GM21515 (cell line): ENCODE results near the gene FSTL3.

Experiments
- ATAC-seq: cut with Tn5 transposase; IDR thresholded peaks from one replicate; pipeline ENCODE4 v1.9.1; 2021; ENCODE audit not compliant: unreplicated experiment

FSTL3 gene

DNA sequence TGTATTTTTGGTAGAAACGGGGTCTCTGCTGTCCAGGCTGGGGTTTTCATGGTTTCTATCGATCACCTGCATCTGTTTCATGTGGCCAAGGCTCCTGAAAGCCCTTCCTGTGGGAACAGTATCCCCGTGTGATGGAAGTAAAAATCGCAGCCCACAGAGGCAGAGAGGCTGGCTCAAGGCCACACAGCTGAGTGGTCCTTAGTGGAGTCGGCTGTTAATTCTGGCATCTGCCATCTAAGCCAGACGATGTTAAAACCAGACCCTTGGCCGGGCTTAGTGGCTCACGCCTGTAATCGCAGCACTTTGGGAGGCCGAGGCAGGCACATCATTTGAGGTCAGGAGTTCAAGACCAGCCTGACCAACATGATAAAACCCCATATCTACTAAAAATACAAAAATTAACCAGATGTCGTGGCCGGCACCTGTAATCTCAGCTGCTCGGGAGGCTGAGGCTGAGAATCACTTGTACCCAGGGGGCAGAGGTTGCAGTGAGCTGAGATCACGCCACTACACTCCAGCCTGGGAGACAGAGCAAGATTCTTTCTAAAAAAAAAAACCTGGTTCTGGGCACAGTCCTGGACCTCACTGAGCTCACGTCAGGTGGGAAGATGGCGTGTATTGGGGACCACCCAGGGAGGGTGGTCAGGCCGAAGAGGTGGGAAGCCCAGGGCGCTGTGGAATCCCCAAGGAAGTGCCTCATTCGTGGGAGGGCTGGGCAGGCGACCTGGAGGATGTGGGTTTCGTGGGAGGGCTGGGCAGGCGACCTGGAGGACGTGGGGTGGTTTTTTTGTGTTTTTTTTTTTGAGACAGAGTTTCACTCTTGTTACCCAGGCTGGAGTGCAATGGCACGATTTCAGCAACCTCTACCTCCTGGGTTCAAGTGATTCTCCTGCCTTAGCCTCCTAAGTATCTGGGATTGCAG is 56.2 kb downstream of the FSTL3 start:
- no peak for ATAC-seq
